Medulla oblongata (tissue), 1 donor: Measurements from ENCODE around the gene PRICKLE4.
"Not testable (repeated sequence)": the region's sequence is repeated elsewhere in the genome, so short reads cannot be mapped to it uniquely, and the experiment has no call there.

Experiments used
- DNase-seq: peaks from one replicate; pipeline ENCODE4 v3.0.0-alpha.2; 2015; ENCODE audit errors: extremely low spot score

The PRICKLE4 gene

GRCh38 chr6:41744236-41744787 is 36.3 kb upstream of the PRICKLE4 start:
- DNase-seq: no peak

GRCh38 chr6:41746107-41746506 is 34.5 kb upstream of the PRICKLE4 start:
- no peak for DNase-seq

- DNase-seq: no peak
Observed at GRCh38 chr6:41747256-41748101, 33.1 kb upstream of the PRICKLE4 start, which contains the start of gene PGC. Gene PGC, minus strand, starts transcription at chr6:41747397. Its CDS starts 63 bp downstream, at chr6:41747334.

- DNase-seq: no peak
Observed at GRCh38 chr6:41748102-41748477, 32.5 kb upstream of the PRICKLE4 start.

GRCh38 chr6:41748542-41748941 is 32.0 kb upstream of the PRICKLE4 start:
- no peak for DNase-seq

GRCh38 chr6:41750374-41750773 is 30.2 kb upstream of the PRICKLE4 start:
- no peak for DNase-seq

GRCh38 chr6:41755895-41756294 is 24.7 kb upstream of the PRICKLE4 start:
- no peak for DNase-seq

- DNase-seq: no peak
Observed at GRCh38 chr6:41756354-41756753, 24.2 kb upstream of the PRICKLE4 start.

GRCh38 chr6:41757271-41757670 is 23.3 kb upstream of the PRICKLE4 start:
- no peak for DNase-seq

GRCh38 chr6:41757931-41758640 is 22.5 kb upstream of the PRICKLE4 start:
- DNase-seq: no peak

- DNase-seq: no peak
Observed at GRCh38 chr6:41758641-41759035, 21.9 kb upstream of the PRICKLE4 start.

GRCh38 chr6:41759106-41759904 is 21.3 kb upstream of the PRICKLE4 start:
- no peak for DNase-seq

- no peak for DNase-seq
Observed at GRCh38 chr6:41759905-41760579, 20.5 kb upstream of the PRICKLE4 start.

- DNase-seq: no peak
Observed at GRCh38 chr6:41763470-41763869, 17.1 kb upstream of the PRICKLE4 start.

GRCh38 chr6:41766043-41766664 is 14.4 kb upstream of the PRICKLE4 start:
- DNase-seq: not testable (repeated sequence)

- no peak for DNase-seq
Observed at GRCh38 chr6:41767112-41767833, 13.3 kb upstream of the PRICKLE4 start.

GRCh38 chr6:41768545-41769308 is 11.9 kb upstream of the PRICKLE4 start:
- DNase-seq: no peak

- DNase-seq: no peak
Observed at GRCh38 chr6:41769376-41769775, 11.2 kb upstream of the PRICKLE4 start.

- no peak for DNase-seq
Observed at GRCh38 chr6:41770381-41771057, 10.1 kb upstream of the PRICKLE4 start.
